ENCODE data around the gene HILPDA. TPM values are rescaled to one million over a fixed set of nuclear protein-coding genes. Genes with fewer than 3 reads are reported as not detected.

Gene HILPDA
- total and polyA plus RNA-seq, 2 donors (not counting 3 experiments of a cell fraction or from before 2014, with no cell fraction given), result 14.4 to 21.7 TPM

DNA sequence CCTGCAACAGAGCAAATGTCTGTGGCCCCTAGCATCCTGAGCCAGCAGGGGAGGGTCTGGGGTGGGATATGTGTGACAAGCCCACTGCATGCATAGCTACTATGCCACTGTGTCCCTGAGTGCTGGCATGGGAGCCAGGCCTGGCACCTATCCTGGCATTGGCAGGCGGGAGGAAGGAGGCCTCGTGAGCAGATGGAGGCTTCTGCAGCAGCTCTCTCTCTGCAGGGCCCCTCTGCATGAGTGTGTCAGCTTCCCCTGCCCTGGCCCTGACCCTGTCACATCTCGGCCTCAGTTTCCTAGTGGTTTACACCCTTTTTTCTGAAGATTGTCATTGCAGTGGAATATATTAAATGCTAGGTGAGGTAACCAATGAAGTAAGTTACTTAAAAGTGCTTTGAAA is 32.8 kb upstream of the HILPDA start:
- no peaks in the 10 kb centered on the region for H3K9me1 ChIP-seq (replicated peaks; ENCODE audit: control insufficient read depth, extremely low read depth, insufficient read depth, low read length)
- ChIA-PET POLR2A (no interaction called here), CTCF (interaction anchor here (0.9 to 20.8 kb wide), 6 partner anchors 12 to 460 kb away, joined by 4 to 632 read pairs (median 98); partner anchors contain the start of genes HILPDA and IMPDH1)
- FAIRE-seq, result no peak
- no peaks in the 10 kb centered on the region for H4K20me1 ChIP-seq (replicated peaks; ENCODE audit: control insufficient read depth, extremely low read depth, insufficient read depth, low read length)
- no peaks in the 10 kb centered on the region for H3K4me1 ChIP-seq (ENCODE audit: control insufficient read depth, extremely low read depth, insufficient read depth, low read length)
- no peaks in the 10 kb centered on the region for H3K79me2 ChIP-seq (ENCODE audit: control insufficient read depth, insufficient read depth, low read length)
- intact Hi-C loops (cut with micrococcal nuclease) (no loop called here), dilution Hi-C loops (cut with MboI; ENCODE audit: extremely low pct_ligation_motif_present, low sequenced_read_pairs) (no loop called here)
- DNase-seq (ENCODE audit: low read depth, low spot score), result no peak
- H3K4me3 ChIP-seq (replicated peaks in 1 of 3; ENCODE audit: insufficient read depth in 1 of 3, low read depth in 1 of 3, low read length in 3 of 3), result no peak overlapping the region
- H3K27me3 ChIP-seq (ENCODE audit: control insufficient read depth in 2 of 2, insufficient read depth in 2 of 2, low read length in 2 of 2), result no peaks in the 10 kb centered on the region
- H3K9ac ChIP-seq (replicated peaks; ENCODE audit: extremely low read depth, insufficient read depth, low read length), result no peak overlapping the region
- no peaks in the 10 kb centered on the region for H3K36me3 ChIP-seq (ENCODE audit: control insufficient read depth in 2 of 2, extremely low read depth in 1 of 2, insufficient read depth in 2 of 2, low read length in 2 of 2)
- BruUV-seq (replicated peaks), result no TSS peak
- TF ChIP-seq GATA2 (IDR thresholded peaks at IDR 0.05; ENCODE audit: insufficient read depth, insufficient read length, low read depth, low read length) (no peak), MYC (IDR thresholded peaks at IDR 0.05; ENCODE audit: low read depth, low read length) (no peak), CTCF (IDR thresholded peaks at IDR 0.05; ENCODE audit: extremely low read depth in 1 of 2, insufficient read depth in 1 of 2, low read depth in 1 of 2, low read length in 2 of 2) (no peak), POLR2A (IDR thresholded peaks at IDR 0.05; ENCODE audit: low read depth, low read length) (no peak), EZH2 (IDR thresholded peaks at IDR 0.05; ENCODE audit: borderline replicate concordance, low read depth, low read length, severe bottlenecking) (no peak), JUN (IDR thresholded peaks at IDR 0.05; ENCODE audit: borderline replicate concordance, insufficient read depth, insufficient read length, low read depth) (no peak), FOS (IDR thresholded peaks at IDR 0.05; ENCODE audit: borderline replicate concordance, insufficient read depth, low read length) (no peak), POLR2AphosphoS5 (IDR thresholded peaks at IDR 0.05; ENCODE audit: insufficient read depth, low read depth, low read length) (no peak)
- TF ChIP-seq, protein P1, sequence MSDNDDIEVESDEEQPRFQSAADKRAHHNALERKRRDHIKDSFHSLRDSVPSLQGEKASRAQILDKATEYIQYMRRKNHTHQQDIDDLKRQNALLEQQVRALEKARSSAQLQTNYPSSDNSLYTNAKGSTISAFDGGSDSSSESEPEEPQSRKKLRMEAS (IDR thresholded peaks at IDR 0.05; ENCODE audit: insufficient read depth, insufficient read length), result no peak
- H3K4me2 ChIP-seq (ENCODE audit: insufficient read depth, low read length), result no peak overlapping the region
- H2AFZ ChIP-seq (ENCODE audit: low read depth, low read length), result no peak overlapping the region
- no peak overlapping the region for H3K27ac ChIP-seq (ENCODE audit: insufficient read depth, low read depth, low read length)
- no peaks in the 10 kb centered on the region for H3K9me3 ChIP-seq (replicated peaks; ENCODE audit: control insufficient read depth, insufficient read depth, low read length)

Data from endothelial cell of umbilical vein (primary cell).